ENCODE measurements around the gene ROR1.

ROR1 gene

GRCh38 chr1:63817700-63818099, 43.9 kb downstream of the ROR1 start:
- no peak overlapping the region for H3K4me3 ChIP-seq (replicated peaks; ENCODE audit: low read depth, low read length)
- DNase-seq (ENCODE audit: extremely low read depth, low read depth) = no peak
- TF ChIP-seq CTCF (IDR thresholded peaks at IDR 0.05; ENCODE audit: low read depth, low read length, missing control alignments) = no peak

- no peak for DNase-seq (ENCODE audit: extremely low read depth, low read depth)
- no peak for TF ChIP-seq CTCF (IDR thresholded peaks at IDR 0.05; ENCODE audit: low read depth, low read length, missing control alignments)
Observed at GRCh38 chr1:63818567-63819325, 44.9 kb downstream of the ROR1 start.

GRCh38 chr1:63819795-63820194, 46.0 kb downstream of the ROR1 start:
- no peak for TF ChIP-seq CTCF (IDR thresholded peaks at IDR 0.05; ENCODE audit: low read depth, low read length, missing control alignments)
- DNase-seq (ENCODE audit: extremely low read depth, low read depth) = no peak

More at GRCh38 chr1:63818567-63819325, 44.9 kb downstream of the ROR1 start:
- H3K4me3 ChIP-seq (replicated peaks; ENCODE audit: low read depth, low read length) = no peak overlapping the region

DNA sequence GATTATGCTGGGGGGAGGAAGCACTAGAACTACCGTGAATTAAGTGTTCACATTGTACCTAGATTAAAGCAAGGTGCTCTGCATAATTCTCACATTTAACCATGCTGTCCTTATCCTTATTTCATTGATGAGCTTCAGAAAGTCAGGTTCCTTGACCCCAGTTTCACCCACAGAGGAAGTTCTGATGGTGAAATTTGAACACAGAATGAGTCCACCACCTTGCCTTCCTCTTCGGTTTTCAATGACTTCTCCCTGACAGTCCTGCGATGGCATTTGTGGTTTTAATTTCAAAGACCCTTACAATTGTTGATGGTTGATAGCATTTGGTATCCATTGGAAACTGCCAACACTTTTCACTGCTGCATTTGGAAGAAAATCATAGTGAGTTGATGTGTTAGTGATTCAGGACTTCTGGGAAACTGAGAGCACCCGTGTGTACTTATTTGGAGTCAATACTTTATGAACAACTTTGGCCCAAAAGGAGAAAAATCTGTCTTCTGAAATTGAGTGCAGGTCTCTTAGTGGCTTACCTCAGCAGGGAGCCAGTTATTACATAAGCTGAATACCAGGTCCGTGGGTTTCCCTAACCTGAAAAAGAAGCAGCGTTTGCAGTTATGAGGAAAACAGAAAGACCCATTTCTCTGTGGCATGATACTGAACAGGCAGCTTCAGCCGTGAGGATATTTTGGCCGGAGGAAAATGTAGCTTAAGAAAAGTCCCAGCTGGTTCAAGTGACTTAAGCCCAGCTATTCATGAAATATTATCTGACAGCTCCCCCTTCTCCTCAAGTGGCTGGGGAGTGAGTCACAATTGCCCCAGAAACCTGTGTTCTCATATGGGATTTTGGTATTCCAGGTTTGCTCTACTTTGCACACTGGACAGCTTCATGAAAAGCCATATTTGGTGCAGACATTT, 47.5 kb downstream of the ROR1 start:
- no peak for DNase-seq (ENCODE audit: extremely low read depth, low read depth)
- TF ChIP-seq CTCF (IDR thresholded peaks at IDR 0.05; ENCODE audit: low read depth, low read length, missing control alignments) = no peak
- no peak overlapping the region for H3K4me3 ChIP-seq (replicated peaks; ENCODE audit: low read depth, low read length)

More at GRCh38 chr1:63819795-63820194, 46.0 kb downstream of the ROR1 start:
- H3K4me3 ChIP-seq (replicated peaks; ENCODE audit: low read depth, low read length) = no peak overlapping the region

- no peak for TF ChIP-seq CTCF (IDR thresholded peaks at IDR 0.05; ENCODE audit: low read depth, low read length, missing control alignments)
- DNase-seq (ENCODE audit: extremely low read depth, low read depth) = no peak
- H3K4me3 ChIP-seq (replicated peaks; ENCODE audit: low read depth, low read length) = no peak overlapping the region
Observed at GRCh38 chr1:63822540-63822939, 48.7 kb downstream of the ROR1 start.

DNA sequence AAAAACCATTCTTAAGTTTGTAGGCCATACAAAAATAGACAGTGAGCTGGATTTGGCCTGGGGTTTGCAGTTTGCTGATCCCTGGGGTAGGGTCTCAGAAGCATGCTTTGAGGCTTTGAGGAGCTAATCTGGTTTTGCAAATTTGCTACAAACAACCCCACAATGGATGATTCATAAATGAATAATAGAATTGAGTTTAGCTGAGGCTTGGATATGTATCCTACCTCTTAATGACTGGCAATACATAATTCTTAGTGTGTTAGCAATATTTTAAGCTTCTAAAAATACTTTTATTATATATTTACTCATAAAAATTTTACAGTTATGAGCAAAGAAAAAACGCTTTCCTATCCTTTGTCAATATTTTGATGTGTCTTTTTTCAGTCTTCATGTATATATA, 50.6 kb downstream of the ROR1 start:
- H3K4me3 ChIP-seq (replicated peaks; ENCODE audit: low read depth, low read length) = no peak overlapping the region
- no peak for DNase-seq (ENCODE audit: extremely low read depth, low read depth)
- no peak for TF ChIP-seq CTCF (IDR thresholded peaks at IDR 0.05; ENCODE audit: low read depth, low read length, missing control alignments)
